Measurements from ENCODE around the gene PA2G4. TPM values are rescaled to one million over a fixed set of nuclear protein-coding genes. Genes with fewer than 3 reads are reported as not detected.

The PA2G4 gene
- total and polyA plus RNA-seq, 2 donors (not counting 3 experiments of a cell fraction or from before 2014, with no cell fraction given) = 121 to 188 TPM

DNA sequence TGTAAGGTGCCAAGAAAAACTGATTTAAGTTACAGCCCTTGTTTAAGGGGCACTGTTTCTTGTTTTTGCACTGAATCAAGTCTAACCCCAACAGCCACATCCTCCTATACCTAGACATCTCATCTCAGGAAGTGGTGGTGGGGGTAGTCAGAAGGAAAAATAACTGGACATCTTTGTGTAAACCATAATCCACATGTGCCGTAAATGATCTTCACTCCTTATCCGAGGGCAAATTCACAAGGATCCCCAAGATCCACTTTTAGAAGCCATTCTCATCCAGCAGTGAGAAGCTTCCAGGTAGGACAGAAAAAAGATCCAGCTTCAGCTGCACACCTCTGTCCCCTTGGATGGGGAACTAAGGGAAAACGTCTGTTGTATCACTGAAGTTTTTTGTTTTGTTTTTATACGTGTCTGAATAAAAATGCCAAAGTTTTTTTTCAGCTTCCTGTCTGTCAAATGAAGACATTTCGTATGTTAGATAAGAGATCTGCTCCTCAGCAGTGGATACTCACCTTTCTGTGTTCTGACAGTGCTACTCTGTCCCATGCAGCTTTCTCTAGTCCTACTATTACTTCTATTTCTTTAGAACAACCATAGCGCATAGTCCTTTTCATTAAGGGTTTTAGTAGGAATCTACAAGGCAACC lies 1.2 kb upstream of the PA2G4 start:
- H3K27ac ChIP-seq (ENCODE audit: insufficient read depth, low read depth, low read length) = no peak overlapping the region
- peaks cover 0 to 6% of the 10 kb centered on the region in 2 experiments for H3K27me3 ChIP-seq (ENCODE audit: control insufficient read depth in 2 of 2, insufficient read depth in 2 of 2, low read length in 2 of 2)
- H3K4me3 ChIP-seq (replicated peaks in 1 of 3; ENCODE audit: insufficient read depth in 1 of 3, low read depth in 1 of 3, low read length in 3 of 3) = peak overlapping the region in 1 of 3 experiments; percentile 50
- H3K9me3 ChIP-seq (replicated peaks; ENCODE audit: control insufficient read depth, insufficient read depth, low read length) = no peaks in the 10 kb centered on the region
- FAIRE-seq = no peak
- BruUV-seq (replicated peaks) = no TSS peak
- peaks cover 6 to 7% of the 10 kb centered on the region in 2 experiments for H3K36me3 ChIP-seq (ENCODE audit: control insufficient read depth in 2 of 2, extremely low read depth in 1 of 2, insufficient read depth in 2 of 2, low read length in 2 of 2)
- intact Hi-C loops (cut with micrococcal nuclease) (no loop called here), dilution Hi-C loops (cut with MboI; ENCODE audit: extremely low pct_ligation_motif_present, low sequenced_read_pairs) (no loop called here)
- peaks cover 29% of the 10 kb centered on the region for H3K4me1 ChIP-seq (ENCODE audit: control insufficient read depth, extremely low read depth, insufficient read depth, low read length)
- no peaks in the 10 kb centered on the region for H4K20me1 ChIP-seq (replicated peaks; ENCODE audit: control insufficient read depth, extremely low read depth, insufficient read depth, low read length)
- peak overlapping the region; percentile 35 for H3K9ac ChIP-seq (replicated peaks; ENCODE audit: extremely low read depth, insufficient read depth, low read length)
- no peak for DNase-seq (ENCODE audit: low read depth, low spot score)
- peaks cover 35% of the 10 kb centered on the region for H3K79me2 ChIP-seq (ENCODE audit: control insufficient read depth, insufficient read depth, low read length)
- TF ChIP-seq GATA2 (IDR thresholded peaks at IDR 0.05; ENCODE audit: insufficient read depth, insufficient read length, low read depth, low read length) (no peak), CTCF (IDR thresholded peaks at IDR 0.05; ENCODE audit: extremely low read depth in 1 of 2, insufficient read depth in 1 of 2, low read depth in 1 of 2, low read length in 2 of 2) (no peak), EZH2 (IDR thresholded peaks at IDR 0.05; ENCODE audit: borderline replicate concordance, low read depth, low read length, severe bottlenecking) (no peak), FOS (IDR thresholded peaks at IDR 0.05; ENCODE audit: borderline replicate concordance, insufficient read depth, low read length) (no peak), MYC (IDR thresholded peaks at IDR 0.05; ENCODE audit: low read depth, low read length) (no peak), POLR2A (IDR thresholded peaks at IDR 0.05; ENCODE audit: low read depth, low read length) (no peak), JUN (IDR thresholded peaks at IDR 0.05; ENCODE audit: borderline replicate concordance, insufficient read depth, insufficient read length, low read depth) (no peak), POLR2AphosphoS5 (IDR thresholded peaks at IDR 0.05; ENCODE audit: insufficient read depth, low read depth, low read length) (no peak)
- TF ChIP-seq, protein P1, sequence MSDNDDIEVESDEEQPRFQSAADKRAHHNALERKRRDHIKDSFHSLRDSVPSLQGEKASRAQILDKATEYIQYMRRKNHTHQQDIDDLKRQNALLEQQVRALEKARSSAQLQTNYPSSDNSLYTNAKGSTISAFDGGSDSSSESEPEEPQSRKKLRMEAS (IDR thresholded peaks at IDR 0.05; ENCODE audit: insufficient read depth, insufficient read length) = no peak
- H2AFZ ChIP-seq (ENCODE audit: low read depth, low read length) = peak overlapping the region; percentile 75
- H3K9me1 ChIP-seq (replicated peaks; ENCODE audit: control insufficient read depth, extremely low read depth, insufficient read depth, low read length) = no peaks in the 10 kb centered on the region
- ChIA-PET CTCF (interaction anchor here (0.9 to 5.3 kb wide), 7 partner anchors 15 to 363 kb away, joined by 3 to 59 read pairs (median 21); partner anchors contain the start of genes ERBB3 and ZC3H10), POLR2A (interaction anchor here (1.2 to 3.3 kb wide), 4 partner anchors 13 to 106 kb away, joined by 4 to 37 read pairs (median 6); partner anchors contain the start of genes RPL41, SUOX and ZC3H10)
- peak overlapping the region; percentile 59 for H3K4me2 ChIP-seq (ENCODE audit: insufficient read depth, low read length)
